ENCODE results near the gene MBD5. TPM values are rescaled to one million over a fixed set of nuclear protein-coding genes. Genes with fewer than 3 reads are reported as not detected.

The MBD5 gene
- total RNA-seq, 1 experiment from 2014 or later: 8.5 TPM

- Histone ChIP-seq H3K27me3 (ENCODE audit: low read length) (no peaks in the 10 kb centered on the region), H3K4me2 (ENCODE audit: low read length) (no peak overlapping the region), H3K36me3 (ENCODE audit: low read depth, low read length) (no peaks in the 10 kb centered on the region), H4K20me1 (ENCODE audit: low read length) (no peaks in the 10 kb centered on the region), H3K4me3 (ENCODE audit: low read length) (no peak overlapping the region), H3K4me1 (ENCODE audit: insufficient read depth, low read length) (peaks cover 11% of the 10 kb centered on the region; the same call in 1 of the 2 replicates), H3K9ac (ENCODE audit: low read length) (no peak overlapping the region), H3K9me3 (ENCODE audit: low read length) (no peaks in the 10 kb centered on the region), H3K27ac (ENCODE audit: low read length) (no peak overlapping the region), H3K79me2 (ENCODE audit: low read length) (no peaks in the 10 kb centered on the region), H3K9me2 (replicated peaks; ENCODE audit: low read length) (no peaks in the 10 kb centered on the region), H2AFZ (ENCODE audit: low read length) (no peak overlapping the region), H3F3A (ENCODE audit: low read length, unreplicated experiment) (no peaks in the 10 kb centered on the region)
- intact Hi-C loops (cut with micrococcal nuclease): no loop called here
- DNase-seq: no peak
- ChIA-PET CTCF (no interaction called here), POLR2A (ENCODE audit: unreplicated experiment) (no interaction called here)
- no TSS peak for BruUV-seq (replicated peaks)
- ATAC-seq: peak; percentile 56; the same call in 1 of the 2 replicates
- TF ChIP-seq CTCF (conservative IDR thresholded peaks at IDR 0.05; ENCODE audit: low read depth, low read length) (no peak), EZH2phosphoT487 (IDR thresholded peaks at IDR 0.05; ENCODE audit: borderline replicate concordance, low read length) (no peak)
These were observed 395.4 kb downstream of the MBD5 start for GRCh38 chr2:148416248-148416647.

- Histone ChIP-seq H3K4me3 (ENCODE audit: low read length) (no peak overlapping the region), H3K79me2 (ENCODE audit: low read length) (no peaks in the 10 kb centered on the region), H2AFZ (ENCODE audit: low read length) (no peak overlapping the region), H3K27me3 (ENCODE audit: low read length) (no peaks in the 10 kb centered on the region), H3K4me1 (ENCODE audit: insufficient read depth, low read length) (no peaks in the 10 kb centered on the region), H3K27ac (ENCODE audit: low read length) (no peak overlapping the region), H3K9me3 (ENCODE audit: low read length) (no peaks in the 10 kb centered on the region), H3K9ac (ENCODE audit: low read length) (no peak overlapping the region), H3K36me3 (ENCODE audit: low read depth, low read length) (no peaks in the 10 kb centered on the region), H3K4me2 (ENCODE audit: low read length) (no peak overlapping the region), H3K9me2 (replicated peaks; ENCODE audit: low read length) (no peaks in the 10 kb centered on the region), H3F3A (ENCODE audit: low read length, unreplicated experiment) (no peaks in the 10 kb centered on the region), H4K20me1 (ENCODE audit: low read length) (no peaks in the 10 kb centered on the region)
- ATAC-seq (no peak), DNase-seq (no peak)
- intact Hi-C loops (cut with micrococcal nuclease): no loop called here
- CTCF ChIA-PET: no interaction called here
- no TSS peak for BruUV-seq (replicated peaks)
- POLR2A ChIA-PET (ENCODE audit: unreplicated experiment): no interaction called here
- TF ChIP-seq EZH2phosphoT487 (IDR thresholded peaks at IDR 0.05; ENCODE audit: borderline replicate concordance, low read length): no peak
- no peak for TF ChIP-seq CTCF (conservative IDR thresholded peaks at IDR 0.05; ENCODE audit: low read depth, low read length)
- TF ChIP-seq EZH2 (IDR thresholded peaks at IDR 0.05; ENCODE audit: low read length, unreplicated experiment): no peak
These were observed 409.2 kb downstream of the MBD5 start for GRCh38 chr2:148430101-148430500.

- Histone ChIP-seq H3K4me2 (ENCODE audit: low read length) (no peak overlapping the region), H3K9me3 (ENCODE audit: low read length) (no peaks in the 10 kb centered on the region), H4K20me1 (ENCODE audit: low read length) (no peaks in the 10 kb centered on the region), H3K36me3 (ENCODE audit: low read depth, low read length) (no peaks in the 10 kb centered on the region), H3F3A (ENCODE audit: low read length, unreplicated experiment) (no peaks in the 10 kb centered on the region), H3K27me3 (ENCODE audit: low read length) (no peaks in the 10 kb centered on the region), H3K4me3 (ENCODE audit: low read length) (no peak overlapping the region), H3K4me1 (ENCODE audit: insufficient read depth, low read length) (no peaks in the 10 kb centered on the region), H3K9ac (ENCODE audit: low read length) (no peak overlapping the region), H3K9me2 (replicated peaks; ENCODE audit: low read length) (no peaks in the 10 kb centered on the region), H3K27ac (ENCODE audit: low read length) (no peak overlapping the region), H2AFZ (ENCODE audit: low read length) (no peak overlapping the region), H3K79me2 (ENCODE audit: low read length) (no peaks in the 10 kb centered on the region)
- no TSS peak for BruUV-seq (replicated peaks)
- ChIA-PET POLR2A (ENCODE audit: unreplicated experiment) (no interaction called here), CTCF (no interaction called here)
- ATAC-seq (no peak), DNase-seq (no peak)
- TF ChIP-seq EZH2 (IDR thresholded peaks at IDR 0.05; ENCODE audit: low read length, unreplicated experiment) (no peak), CTCF (conservative IDR thresholded peaks at IDR 0.05; ENCODE audit: low read depth, low read length) (no peak), EZH2phosphoT487 (IDR thresholded peaks at IDR 0.05; ENCODE audit: borderline replicate concordance, low read length) (no peak)
- intact Hi-C loops (cut with micrococcal nuclease): no loop called here
These were observed 427.0 kb downstream of the MBD5 start for GRCh38 chr2:148447877-148448276.
